K562 (cell line): Measurements from ENCODE around the gene ERAP2.

ENCODE experiments used
- GTF2F1 ChIP-seq: IDR thresholded peaks from 2 replicates; pipeline ENCODE4 v1.6.1; 2011; ENCODE audit warnings: low read depth, low read length, improper control_type of control experiment
- MAZ ChIP-seq, 2 experiments: fragments of 450-650 bp in 1 of 2; sonication (generic) in 1 of 2; formaldehyde crosslinking; IDR thresholded peaks in 1 of 2; conservative IDR thresholded peaks in 1 of 2; 2 replicates each; pipeline versions ENCODE4 v1.4.0 to v1.5.0; 2020; ENCODE audit warnings: mild to moderate bottlenecking in 1 of 2, missing genetic modification reagents in 1 of 2
- PCBP2 ChIP-seq: fragments of 200-400 bp; formaldehyde crosslinking; IDR thresholded peaks from 2 replicates; pipeline ENCODE4 v1.6.1; 2018; ENCODE audit warnings: low read length, low read depth, mild to moderate bottlenecking, moderate library complexity; ENCODE audit not compliant: poor library complexity, severe bottlenecking
- SLC30A9 ChIP-seq: fragments of 250-450 bp; sonication (Bioruptor Pico); IDR thresholded peaks from 2 replicates; pipeline ENCODE4 v1.8.0; 2022; ENCODE audit warnings: mild to moderate bottlenecking, moderate library complexity
- SRF ChIP-seq, 2 experiments: fragments of 250-450, 450-650 bp in 1 of 2; sonication (Bioruptor Pico) in 1 of 2; sonication (generic) in 1 of 2; formaldehyde crosslinking; IDR thresholded peaks; 2 replicates each; pipeline versions ENCODE4 v1.5.0 to v1.5.1; 2020 to 2022; ENCODE audit warnings: mild to moderate bottlenecking in 1 of 2, missing genetic modification reagents in 1 of 2

GRCh38 chr5:96930058-96930457 lies 53.8 kb downstream of the ERAP2 start:
- TF ChIP-seq PCBP2, result no peak
- no peak for TF ChIP-seq GTF2F1
- TF ChIP-seq SLC30A9 (CRISPR knock-in tag), result no peak
- TF ChIP-seq SRF (CRISPR knock-in tag; IDR thresholded peaks at IDR 0.05), result no peak
- no peak for TF ChIP-seq MAZ (CRISPR knock-in tag; conservative IDR thresholded peaks at IDR 0.05 in 1 of 2, IDR thresholded peaks at IDR 0.05 in 1 of 2)
